Stomach smooth muscle (tissue), 2 donors: ENCODE data around the gene GTSE1.

Experiments used
- H3K27ac ChIP-seq: one replicate; pipeline ENCODE4 v1.7.0; 2013; ENCODE audit warnings: mild to moderate bottlenecking, low read length, inconsistent platforms
- H3K27me3 ChIP-seq, 2 donors: one replicate each; pipeline ENCODE4 v1.7.0; 2013; ENCODE audit warnings: low read length in 2 of 2; ENCODE audit not compliant: insufficient read depth in 2 of 2, control insufficient read depth in 1 of 2
- H3K36me3 ChIP-seq, 2 donors: one replicate each; pipeline ENCODE4 v1.7.0; 2013; ENCODE audit warnings: low read length in 2 of 2; ENCODE audit not compliant: control insufficient read depth in 2 of 2, insufficient read depth in 2 of 2
- H3K4me1 ChIP-seq: one replicate; pipeline ENCODE4 v1.7.0; 2013; ENCODE audit warnings: low read length; ENCODE audit not compliant: control insufficient read depth, insufficient read depth
- H3K4me3 ChIP-seq, 2 donors: one replicate each; pipeline ENCODE4 v1.7.0; 2013; ENCODE audit warnings: low read length in 2 of 2
- H3K9ac ChIP-seq, 2 donors: one replicate each; pipeline ENCODE4 v1.7.0; 2013; ENCODE audit warnings: low read length in 2 of 2, mild to moderate bottlenecking in 1 of 2
- H3K9me3 ChIP-seq, 2 donors: one replicate each; pipeline ENCODE4 v1.7.0; 2013; ENCODE audit warnings: low read length in 2 of 2; ENCODE audit not compliant: control insufficient read depth in 2 of 2
- donor health status: healthy.
- donor health status: Pancreatic carcinoma.

GTSE1 gene

DNA sequence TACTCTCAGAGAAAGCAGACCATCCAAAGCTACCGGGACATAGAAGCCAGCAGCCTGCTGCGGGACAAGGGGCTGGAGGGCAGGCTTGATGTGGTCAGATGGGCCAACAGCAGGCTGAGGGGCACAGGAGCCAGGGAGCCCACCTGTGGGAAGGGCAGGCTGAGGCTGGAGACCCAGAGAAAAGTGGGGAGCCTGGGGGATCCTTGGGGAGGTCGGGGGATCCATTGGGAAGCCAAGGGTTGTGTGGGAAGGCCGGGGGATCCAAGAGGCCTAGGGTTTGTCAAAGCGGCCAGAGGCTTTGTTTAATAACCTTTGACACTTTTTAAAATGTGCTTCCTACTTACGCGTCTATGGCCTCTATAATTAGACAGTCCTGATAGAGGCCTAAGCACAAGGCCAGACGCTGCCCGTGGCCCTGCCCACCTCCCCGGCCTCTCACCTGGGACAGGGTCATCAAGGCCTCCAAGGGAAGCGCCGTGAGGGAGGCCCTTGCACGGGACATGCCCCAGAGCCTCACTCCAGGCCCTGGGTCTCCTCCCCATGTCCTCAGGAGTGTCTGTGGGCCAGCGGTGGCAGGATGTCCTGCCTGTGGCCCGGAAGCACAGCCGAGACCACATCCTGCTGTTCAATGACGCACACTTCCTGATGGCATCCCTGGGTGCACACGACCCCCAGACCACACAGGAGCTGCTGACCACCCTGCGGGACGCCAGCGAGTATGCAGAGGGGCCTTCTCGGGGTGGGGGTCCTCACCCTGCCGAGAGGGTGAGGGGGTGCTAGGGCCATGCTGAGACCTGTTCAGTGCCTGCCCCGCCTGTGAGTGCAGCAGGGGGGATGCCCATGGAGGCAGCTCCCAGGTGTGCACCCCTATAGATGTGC lies 8.6 kb upstream of the GTSE1 start:
- Histone ChIP-seq H3K9me3 (peaks cover 0 to 2% of the 10 kb centered on the region in 2 donors), H3K9ac (no peak overlapping the region), H3K27me3 (no peaks in the 10 kb centered on the region), H3K36me3 (peaks cover 38 to 50% of the 10 kb centered on the region in 2 donors), H3K27ac (peak overlapping the region; percentile 11), H3K4me3 (no peak overlapping the region), H3K4me1 (no peaks in the 10 kb centered on the region)

GRCh38 chr22:46288846-46289243 lies 7.8 kb upstream of the GTSE1 start:
- Histone ChIP-seq H3K27me3 (no peaks in the 10 kb centered on the region), H3K9me3 (peaks cover 0 to 2% of the 10 kb centered on the region in 2 donors), H3K4me1 (no peaks in the 10 kb centered on the region), H3K27ac (no peak overlapping the region), H3K9ac (no peak overlapping the region), H3K36me3 (peaks cover 35 to 48% of the 10 kb centered on the region in 2 donors), H3K4me3 (no peak overlapping the region)

- Histone ChIP-seq H3K4me1 (no peaks in the 10 kb centered on the region), H3K9me3 (peaks cover 0 to 2% of the 10 kb centered on the region in 2 donors), H3K27me3 (no peaks in the 10 kb centered on the region), H3K9ac (no peak overlapping the region), H3K4me3 (no peak overlapping the region), H3K27ac (no peak overlapping the region), H3K36me3 (peaks cover 31 to 43% of the 10 kb centered on the region in 2 donors)
Measured at GRCh38 chr22:46289244-46289891, 7.3 kb upstream of the GTSE1 start.

DNA sequence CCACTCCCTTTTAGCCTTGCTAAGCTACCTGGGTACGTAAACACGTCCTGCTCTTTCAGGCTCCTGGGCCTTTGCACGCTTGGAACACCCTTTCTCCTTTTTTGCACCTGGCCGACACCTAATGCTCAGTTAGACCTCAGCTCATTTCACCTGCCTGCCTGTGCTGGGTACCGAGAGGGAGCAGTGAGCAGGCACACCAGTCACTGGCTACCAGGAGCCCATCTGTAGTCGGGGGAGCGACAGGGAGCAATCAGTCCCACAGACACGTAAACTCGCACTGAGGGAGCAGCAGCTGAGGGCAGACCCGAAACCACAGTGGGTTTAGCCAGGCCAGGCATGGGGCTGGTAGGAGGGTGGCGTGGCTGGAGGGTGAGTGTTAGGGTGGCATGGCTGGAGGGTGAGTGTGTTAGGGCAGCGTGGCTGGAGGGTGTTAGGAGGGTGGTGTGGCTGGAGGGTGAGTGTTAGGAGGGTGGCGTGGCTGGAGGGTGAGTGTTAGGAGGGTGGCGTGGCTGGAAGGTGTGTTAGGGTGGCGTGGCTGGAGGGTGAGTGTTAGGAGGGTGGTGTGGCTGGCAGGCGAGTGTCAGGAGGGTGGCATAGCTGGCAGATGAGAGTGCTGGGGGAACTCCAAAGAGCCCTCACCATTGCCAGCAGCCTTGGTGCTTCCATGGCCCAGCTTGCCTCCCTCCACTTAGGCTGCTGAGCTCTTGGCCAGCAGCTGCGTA lies 6.4 kb upstream of the GTSE1 start:
- H3K9me3 ChIP-seq: peaks cover 0 to 2% of the 10 kb centered on the region in 2 donors
- no peak overlapping the region for H3K27ac ChIP-seq
- peaks cover 28 to 37% of the 10 kb centered on the region in 2 donors for H3K36me3 ChIP-seq
- no peak overlapping the region for H3K9ac ChIP-seq
- H3K4me1 ChIP-seq: no peaks in the 10 kb centered on the region
- H3K27me3 ChIP-seq: no peaks in the 10 kb centered on the region
- H3K4me3 ChIP-seq: no peak overlapping the region

DNA sequence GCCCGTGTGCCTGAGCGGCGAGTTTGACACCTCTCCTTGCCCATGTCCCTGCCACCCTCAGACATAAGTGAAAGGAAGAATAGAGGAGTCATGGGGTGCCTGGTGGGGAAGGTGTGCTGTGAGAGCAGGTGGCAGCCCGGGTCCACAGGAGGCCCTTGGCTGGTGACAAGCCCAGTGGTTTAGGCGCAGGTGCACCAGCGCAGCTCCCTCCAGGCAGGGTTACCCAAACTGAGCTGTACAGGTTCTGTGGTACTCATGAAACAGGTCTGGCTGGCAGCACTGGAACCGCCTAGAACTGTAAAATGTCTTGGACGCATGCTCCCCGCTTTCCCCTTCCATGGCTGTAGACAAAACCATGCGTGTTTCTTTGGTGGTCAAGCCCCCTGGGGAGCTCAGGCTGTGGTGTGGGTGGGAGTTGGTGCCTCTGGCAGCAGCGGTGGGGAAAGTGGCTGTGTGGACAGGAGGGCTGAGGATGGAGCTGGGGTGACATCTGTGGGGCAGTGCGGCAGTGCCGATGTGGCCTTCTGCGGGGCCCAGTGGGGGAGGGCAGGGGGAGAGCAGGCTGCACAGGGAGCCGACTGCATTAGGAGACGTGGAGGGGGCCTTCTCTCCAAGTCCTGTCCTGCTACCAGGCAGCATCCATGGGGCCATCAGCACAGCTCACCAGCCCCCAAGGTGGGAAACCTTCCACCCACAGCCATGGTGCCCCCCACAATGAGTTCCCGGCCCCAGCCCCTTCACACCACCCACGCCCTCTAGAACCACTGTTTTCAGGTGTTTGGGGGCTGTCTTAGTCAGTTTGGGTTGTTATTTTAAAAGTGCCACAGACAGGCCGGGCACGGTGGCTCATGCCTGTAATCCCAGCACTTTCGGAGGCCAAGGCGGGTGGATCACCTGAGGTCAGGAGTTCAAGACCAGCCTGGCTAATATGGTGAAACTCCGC lies 5.6 kb upstream of the GTSE1 start:
- Histone ChIP-seq H3K36me3 (peaks cover 27 to 34% of the 10 kb centered on the region in 2 donors), H3K4me1 (peaks cover 6% of the 10 kb centered on the region), H3K27me3 (no peaks in the 10 kb centered on the region), H3K4me3 (no peak overlapping the region), H3K27ac (no peak overlapping the region), H3K9ac (no peak overlapping the region), H3K9me3 (peaks cover 0 to 2% of the 10 kb centered on the region in 2 donors)

DNA sequence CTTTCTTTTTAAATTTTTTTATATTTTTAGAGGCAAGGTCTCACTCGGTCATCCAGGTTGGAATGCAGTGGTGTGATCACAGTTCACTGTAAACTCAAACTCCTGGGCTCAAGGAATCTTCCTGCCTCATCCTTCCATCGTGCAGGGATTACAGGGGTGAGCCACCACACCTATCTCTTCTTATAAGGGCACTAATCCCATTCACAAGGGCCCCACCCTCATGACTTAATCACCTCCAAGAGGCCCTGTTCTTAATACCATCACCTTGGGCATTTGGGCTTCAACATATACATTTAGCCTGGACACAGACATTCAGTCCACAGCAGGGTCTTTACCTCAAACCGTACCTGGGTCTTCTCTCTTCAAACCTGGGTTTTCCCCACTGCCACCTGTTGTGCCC lies 4.5 kb upstream of the GTSE1 start:
- Histone ChIP-seq H3K27me3 (no peaks in the 10 kb centered on the region), H3K9me3 (peaks cover 0 to 2% of the 10 kb centered on the region in 2 donors), H3K27ac (no peak overlapping the region), H3K36me3 (peaks cover 21 to 29% of the 10 kb centered on the region in 2 donors), H3K4me1 (peaks cover 13% of the 10 kb centered on the region), H3K4me3 (no peak overlapping the region), H3K9ac (no peak overlapping the region)

- Histone ChIP-seq H3K27me3 (no peaks in the 10 kb centered on the region), H3K27ac (no peak overlapping the region), H3K9me3 (peaks cover 0 to 2% of the 10 kb centered on the region in 2 donors), H3K4me3 (no peak overlapping the region), H3K4me1 (peaks cover 16% of the 10 kb centered on the region), H3K36me3 (peaks cover 20 to 25% of the 10 kb centered on the region in 2 donors), H3K9ac (no peak overlapping the region)
Measured at GRCh38 chr22:46292732-46293131, 3.9 kb upstream of the GTSE1 start.

DNA sequence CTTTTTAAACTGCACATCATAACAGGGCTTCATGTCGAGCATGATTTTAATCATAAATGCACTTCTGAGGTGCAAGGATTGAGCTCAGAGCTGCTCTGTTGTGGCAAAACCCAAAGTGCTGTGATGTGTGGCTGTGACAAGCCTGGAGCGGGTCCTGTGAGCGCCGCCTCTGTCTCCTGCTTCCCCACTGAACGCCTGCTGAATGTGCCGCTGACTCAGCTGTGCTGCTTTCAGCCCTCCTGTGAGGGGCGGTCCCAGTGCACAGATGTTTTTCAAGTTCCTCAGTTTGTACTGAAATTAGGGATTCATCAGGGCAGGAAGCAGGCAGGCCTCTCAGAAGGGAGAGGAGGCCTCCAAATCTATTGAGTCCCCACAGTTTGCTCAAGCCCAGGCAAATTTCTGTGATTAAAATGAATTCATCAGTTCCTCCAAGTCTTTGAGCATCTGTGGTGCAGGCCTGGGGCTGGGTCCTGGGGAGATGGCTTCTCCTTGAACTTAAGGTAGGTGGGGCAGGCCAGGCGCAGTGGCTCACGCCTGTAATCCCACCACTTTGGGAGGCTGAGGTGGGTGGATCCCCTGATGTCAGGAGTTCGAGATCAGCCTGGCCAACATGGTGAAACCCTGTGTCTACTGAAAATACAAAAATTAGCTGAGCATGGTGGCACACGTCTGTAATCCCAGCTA lies 3.0 kb upstream of the GTSE1 start:
- H3K9ac ChIP-seq: no peak overlapping the region
- peaks cover 16% of the 10 kb centered on the region for H3K4me1 ChIP-seq
- H3K36me3 ChIP-seq: peaks cover 18 to 25% of the 10 kb centered on the region in 2 donors
- peaks cover 0 to 2% of the 10 kb centered on the region in 2 donors for H3K27me3 ChIP-seq
- H3K4me3 ChIP-seq: no peak overlapping the region
- H3K9me3 ChIP-seq: peaks cover 0 to 2% of the 10 kb centered on the region in 2 donors
- no peak overlapping the region for H3K27ac ChIP-seq

- Histone ChIP-seq H3K4me3 (no peak overlapping the region), H3K27ac (no peak overlapping the region)
Measured at GRCh38 chr22:46294784-46295183, 1.9 kb upstream of the GTSE1 start.

More at GRCh38 chr22:46294784-46295183, 1.9 kb upstream of the GTSE1 start:
- Histone ChIP-seq H3K36me3 (peaks cover 18 to 22% of the 10 kb centered on the region in 2 donors), H3K4me1 (peaks cover 16% of the 10 kb centered on the region), H3K9ac (no peak overlapping the region), H3K27me3 (peaks cover 0 to 3% of the 10 kb centered on the region in 2 donors), H3K9me3 (peaks cover 0 to 2% of the 10 kb centered on the region in 2 donors)
